DMS53 (cell line): ENCODE measurements around the gene NEGR1.

Source experiments
- DNase-seq: peaks from one replicate; lab custom pipeline; 2025; lab: John Stamatoyannopoulos, UW

Gene NEGR1

DNA sequence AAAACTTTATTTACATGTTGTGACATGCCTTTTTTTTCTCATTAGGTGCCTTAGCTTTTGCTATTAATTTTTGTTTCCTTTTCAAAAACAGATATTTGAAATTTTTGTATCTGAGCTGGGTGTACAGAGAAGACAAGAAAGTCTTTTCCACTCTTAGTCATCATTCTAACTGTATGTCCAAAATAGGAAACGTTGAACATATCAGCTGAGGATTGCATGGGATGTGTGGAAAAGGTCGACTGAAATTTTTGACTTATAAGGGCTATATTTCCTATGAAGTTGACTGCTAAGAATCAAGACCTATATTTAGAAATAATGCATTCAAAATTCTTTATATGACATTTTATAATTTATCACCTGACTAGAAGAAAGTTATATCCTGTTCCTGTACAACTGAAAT is 931.5 kb downstream of the NEGR1 start:
- no peak for DNase-seq

DNA sequence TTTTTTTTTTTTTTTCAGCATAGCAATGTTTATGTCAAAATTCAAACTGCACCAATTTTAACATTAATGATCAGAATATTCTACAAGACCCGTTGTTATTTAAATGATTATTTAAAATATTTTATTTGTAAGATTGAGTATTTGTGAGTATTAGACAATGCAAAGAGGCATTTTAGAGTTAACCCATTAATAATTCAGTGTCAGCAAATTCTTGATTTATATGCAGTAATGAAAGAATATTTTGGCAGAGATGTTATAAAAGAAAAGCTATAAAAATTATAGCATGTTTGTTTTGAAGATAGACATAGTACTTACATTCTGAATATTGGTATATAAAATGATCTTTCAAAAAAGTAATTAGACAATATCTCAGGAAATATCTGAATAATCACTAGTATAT is 932.0 kb downstream of the NEGR1 start:
- DNase-seq: no peak
